Osteoblast (primary cell): ENCODE data around the gene RGMA. TPM values are rescaled to one million over a fixed set of nuclear protein-coding genes. Genes with fewer than 3 reads are reported as not detected.

Experiments used
- DNase-seq: peaks from one replicate; pipeline ENCODE4 v3.0.0; 2011; ENCODE audit warnings: low spot score, mixed read lengths; ENCODE audit not compliant: insufficient read length; ENCODE audit errors: missing footprints
- H2AFZ ChIP-seq: 2 replicates; pipeline ENCODE4 v1.6.0; 2011; ENCODE audit warnings: mild to moderate bottlenecking, low read length
- H3K27ac ChIP-seq: 2 replicates; pipeline ENCODE4 v1.5.1; 2011; ENCODE audit warnings: mild to moderate bottlenecking, low read depth, low read length, moderate library complexity
- H3K27me3 ChIP-seq: 2 replicates; pipeline ENCODE4 v1.6.0; 2012; ENCODE audit warnings: mild to moderate bottlenecking, control low read depth, inconsistent platforms, low read length, moderate library complexity; ENCODE audit not compliant: insufficient read depth
- H3K36me3 ChIP-seq: 2 replicates; pipeline ENCODE4 v1.5.1; 2011; ENCODE audit warnings: mild to moderate bottlenecking, low read length, control low read depth, moderate library complexity; ENCODE audit not compliant: insufficient read depth
- H3K4me1 ChIP-seq: 2 replicates; pipeline ENCODE4 v1.5.1; 2011; ENCODE audit warnings: mild to moderate bottlenecking, low read length, control low read depth, moderate library complexity; ENCODE audit not compliant: insufficient read depth
- H3K4me2 ChIP-seq: 2 replicates; pipeline ENCODE4 v1.6.0; 2011; ENCODE audit warnings: mild to moderate bottlenecking, low read length; ENCODE audit not compliant: insufficient read depth
- H3K4me3 ChIP-seq: fragments of 200-600 bp; sonication (generic); 3 replicates; pipeline ENCODE4 v1.5.1; 2012; ENCODE audit warnings: mild to moderate bottlenecking, low read length, inconsistent platforms; ENCODE audit not compliant: insufficient read depth
- H3K79me2 ChIP-seq: 2 replicates; pipeline ENCODE4 v1.6.0; 2012; ENCODE audit warnings: mild to moderate bottlenecking, low read length, control low read depth, inconsistent platforms; ENCODE audit not compliant: insufficient read depth
- H3K9me3 ChIP-seq: 2 replicates; pipeline ENCODE4 v1.5.1; 2011; ENCODE audit warnings: low read depth, low read length, control low read depth
- H4K20me1 ChIP-seq: 2 replicates; pipeline ENCODE4 v1.6.0; 2012; ENCODE audit warnings: mild to moderate bottlenecking, low read length, control low read depth; ENCODE audit not compliant: insufficient read depth
- total RNA-seq: library from RNA; depleted of rRNA; stranded (reverse); fragments of >200 nt; gene quantifications from 2 replicates; pipeline ENCODE4 v1.2.3, GENCODE V29; 2012
- TF ChIP-seq, protein P1 (sequence below): IDR thresholded peaks from 2 replicates; pipeline ENCODE4 v1.5.1; 2011; ENCODE audit warnings: mild to moderate bottlenecking, low read depth, low read length, moderate library complexity; ENCODE audit errors: extremely low read depth

The RGMA gene
- total RNA-seq, 1 donor: 2.5 TPM

DNA sequence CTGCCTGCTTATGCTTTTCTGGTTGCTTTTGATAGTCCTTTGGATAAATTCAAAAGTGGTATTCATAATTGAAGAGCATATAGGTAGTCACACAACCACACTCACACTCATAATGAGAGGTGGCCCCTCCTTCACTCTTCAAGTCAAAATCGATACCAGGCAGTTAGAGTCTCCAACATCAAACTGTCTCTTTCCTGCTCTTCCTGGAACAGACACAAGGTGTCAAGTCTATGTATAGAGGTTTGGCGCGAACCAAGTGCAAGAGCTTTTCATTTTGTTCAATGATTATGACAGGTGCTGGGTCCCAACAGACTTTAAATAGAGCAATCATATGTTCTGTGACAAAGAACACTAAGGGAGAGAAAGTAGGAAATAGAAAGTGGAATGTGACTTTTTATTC, 29.9 kb upstream of the RGMA start:
- H3K4me1 ChIP-seq: no peaks in the 10 kb centered on the region
- no peaks in the 10 kb centered on the region for H3K27me3 ChIP-seq
- no peak overlapping the region for H3K4me3 ChIP-seq
- H2AFZ ChIP-seq: no peak overlapping the region
- TF ChIP-seq, protein P1, sequence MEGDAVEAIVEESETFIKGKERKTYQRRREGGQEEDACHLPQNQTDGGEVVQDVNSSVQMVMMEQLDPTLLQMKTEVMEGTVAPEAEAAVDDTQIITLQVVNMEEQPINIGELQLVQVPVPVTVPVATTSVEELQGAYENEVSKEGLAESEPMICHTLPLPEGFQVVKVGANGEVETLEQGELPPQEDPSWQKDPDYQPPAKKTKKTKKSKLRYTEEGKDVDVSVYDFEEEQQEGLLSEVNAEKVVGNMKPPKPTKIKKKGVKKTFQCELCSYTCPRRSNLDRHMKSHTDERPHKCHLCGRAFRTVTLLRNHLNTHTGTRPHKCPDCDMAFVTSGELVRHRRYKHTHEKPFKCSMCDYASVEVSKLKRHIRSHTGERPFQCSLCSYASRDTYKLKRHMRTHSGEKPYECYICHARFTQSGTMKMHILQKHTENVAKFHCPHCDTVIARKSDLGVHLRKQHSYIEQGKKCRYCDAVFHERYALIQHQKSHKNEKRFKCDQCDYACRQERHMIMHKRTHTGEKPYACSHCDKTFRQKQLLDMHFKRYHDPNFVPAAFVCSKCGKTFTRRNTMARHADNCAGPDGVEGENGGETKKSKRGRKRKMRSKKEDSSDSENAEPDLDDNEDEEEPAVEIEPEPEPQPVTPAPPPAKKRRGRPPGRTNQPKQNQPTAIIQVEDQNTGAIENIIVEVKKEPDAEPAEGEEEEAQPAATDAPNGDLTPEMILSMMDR: no peak
- no peaks in the 10 kb centered on the region for H3K79me2 ChIP-seq
- DNase-seq: no peak
- H4K20me1 ChIP-seq: no peaks in the 10 kb centered on the region
- no peak overlapping the region for H3K4me2 ChIP-seq
- no peaks in the 10 kb centered on the region for H3K9me3 ChIP-seq
- H3K27ac ChIP-seq: no peak overlapping the region
- H3K36me3 ChIP-seq: no peaks in the 10 kb centered on the region

DNA sequence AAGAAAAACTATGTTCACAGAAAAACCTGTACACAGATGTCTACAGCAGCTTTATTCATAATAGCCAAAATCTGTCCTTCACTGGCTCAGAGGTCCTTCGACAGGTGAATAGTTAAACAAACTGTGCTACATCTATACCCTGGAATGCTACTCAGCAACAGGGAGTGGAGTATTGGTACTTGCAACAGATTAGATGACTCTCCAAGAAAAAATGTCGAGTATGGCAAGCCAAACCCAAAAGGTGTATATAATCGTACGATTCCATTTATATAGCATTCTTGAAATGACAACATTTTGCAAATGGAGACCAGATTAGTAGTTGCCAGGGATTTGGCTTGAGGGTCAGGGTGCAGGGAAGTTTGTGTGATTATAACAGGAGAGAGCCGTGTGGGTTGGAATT, 22.4 kb upstream of the RGMA start:
- H3K4me3 ChIP-seq: no peak overlapping the region

DNA sequence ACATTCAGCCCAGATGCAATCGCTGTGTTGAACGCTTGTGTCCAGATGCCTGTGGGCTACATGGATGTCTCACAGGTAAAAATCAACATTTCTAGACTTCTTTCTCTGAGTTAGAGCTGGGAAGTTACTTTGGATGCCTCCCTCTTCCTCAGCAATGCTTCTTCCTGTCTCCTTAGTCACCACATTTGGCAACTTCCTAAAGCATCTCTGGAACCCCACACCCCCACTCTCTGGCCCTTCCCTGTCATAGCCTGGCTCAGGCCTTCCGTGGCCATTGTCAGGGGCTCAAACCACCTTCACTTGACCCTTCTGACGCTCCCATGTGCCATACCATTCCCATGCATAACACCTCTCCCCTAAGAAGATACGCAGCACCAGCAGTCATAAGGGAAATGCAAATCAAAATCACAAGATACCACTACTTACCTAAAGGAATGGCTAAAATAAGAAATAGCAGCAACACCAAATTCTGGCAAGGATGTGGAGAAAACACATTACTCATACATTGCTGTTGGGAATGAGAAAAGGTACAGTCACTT, 21.6 kb upstream of the RGMA start:
- no peak for DNase-seq
- no peaks in the 10 kb centered on the region for H3K4me1 ChIP-seq

More for the DNA sequence above, 22.4 kb upstream of the RGMA start:
- H3K36me3 ChIP-seq: no peaks in the 10 kb centered on the region
- no peak for DNase-seq
- no peak overlapping the region for H2AFZ ChIP-seq
- H3K9me3 ChIP-seq: no peaks in the 10 kb centered on the region
- H3K4me2 ChIP-seq: no peak overlapping the region
- H3K79me2 ChIP-seq: no peaks in the 10 kb centered on the region
- no peaks in the 10 kb centered on the region for H3K4me1 ChIP-seq
- no peak overlapping the region for H3K27ac ChIP-seq
- no peaks in the 10 kb centered on the region for H3K27me3 ChIP-seq
- no peaks in the 10 kb centered on the region for H4K20me1 ChIP-seq
- TF ChIP-seq, protein P1: no peak

DNA sequence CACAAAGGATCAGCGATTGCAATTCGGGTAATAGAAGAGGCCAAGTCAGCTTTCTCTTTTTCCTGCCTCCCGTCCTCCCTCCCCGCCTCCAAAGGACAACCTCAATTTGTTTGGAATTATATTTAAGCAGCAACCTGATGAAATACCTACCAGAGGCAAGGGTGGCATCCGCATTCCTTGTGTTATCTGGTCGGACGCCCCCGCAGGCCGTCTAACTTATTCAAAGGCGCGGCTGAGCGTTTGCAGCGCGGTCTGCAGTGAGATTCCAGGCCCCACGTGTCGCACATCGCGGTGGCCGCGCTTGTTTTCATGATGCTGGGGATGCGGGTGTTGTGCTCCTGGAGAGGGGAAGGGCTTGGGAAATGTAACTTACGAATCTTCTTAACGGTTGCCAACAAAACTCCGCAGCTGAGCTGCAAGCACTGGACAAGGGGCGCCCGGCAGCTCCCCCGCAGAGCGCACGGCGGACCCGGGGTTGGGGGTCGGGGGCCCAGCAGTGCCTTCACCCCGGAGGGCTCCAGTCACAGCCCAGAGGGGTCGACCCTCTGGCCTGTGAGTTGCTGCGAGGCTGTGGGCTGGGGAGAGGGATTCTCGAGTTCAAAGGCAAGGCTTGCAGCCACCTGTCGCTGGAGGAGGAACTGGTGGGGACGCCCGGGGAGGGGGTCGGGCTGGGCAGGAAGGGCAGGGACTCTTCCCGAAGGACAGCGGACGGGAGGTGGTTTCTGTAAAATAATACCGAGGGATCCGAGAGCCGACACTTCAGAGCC, 20.5 kb upstream of the RGMA start:
- DNase-seq: no peak
- TF ChIP-seq, protein P1: no peak
- Histone ChIP-seq H3K4me1 (no peaks in the 10 kb centered on the region), H3K4me2 (no peak overlapping the region), H3K27ac (no peak overlapping the region), H3K79me2 (no peaks in the 10 kb centered on the region), H3K36me3 (no peaks in the 10 kb centered on the region), H3K4me3 (no peak overlapping the region), H3K27me3 (no peaks in the 10 kb centered on the region), H3K9me3 (no peaks in the 10 kb centered on the region), H4K20me1 (no peaks in the 10 kb centered on the region), H2AFZ (no peak overlapping the region)

More for the DNA sequence above, 21.6 kb upstream of the RGMA start:
- Histone ChIP-seq H3K9me3 (no peaks in the 10 kb centered on the region), H3K79me2 (no peaks in the 10 kb centered on the region), H4K20me1 (no peaks in the 10 kb centered on the region), H3K4me3 (no peak overlapping the region), H3K27me3 (no peaks in the 10 kb centered on the region), H3K36me3 (no peaks in the 10 kb centered on the region), H3K4me2 (no peak overlapping the region), H3K27ac (no peak overlapping the region), H2AFZ (no peak overlapping the region)
- TF ChIP-seq, protein P1: no peak
